ENCODE results near the gene SPPL2B.

The SPPL2B gene

DNA sequence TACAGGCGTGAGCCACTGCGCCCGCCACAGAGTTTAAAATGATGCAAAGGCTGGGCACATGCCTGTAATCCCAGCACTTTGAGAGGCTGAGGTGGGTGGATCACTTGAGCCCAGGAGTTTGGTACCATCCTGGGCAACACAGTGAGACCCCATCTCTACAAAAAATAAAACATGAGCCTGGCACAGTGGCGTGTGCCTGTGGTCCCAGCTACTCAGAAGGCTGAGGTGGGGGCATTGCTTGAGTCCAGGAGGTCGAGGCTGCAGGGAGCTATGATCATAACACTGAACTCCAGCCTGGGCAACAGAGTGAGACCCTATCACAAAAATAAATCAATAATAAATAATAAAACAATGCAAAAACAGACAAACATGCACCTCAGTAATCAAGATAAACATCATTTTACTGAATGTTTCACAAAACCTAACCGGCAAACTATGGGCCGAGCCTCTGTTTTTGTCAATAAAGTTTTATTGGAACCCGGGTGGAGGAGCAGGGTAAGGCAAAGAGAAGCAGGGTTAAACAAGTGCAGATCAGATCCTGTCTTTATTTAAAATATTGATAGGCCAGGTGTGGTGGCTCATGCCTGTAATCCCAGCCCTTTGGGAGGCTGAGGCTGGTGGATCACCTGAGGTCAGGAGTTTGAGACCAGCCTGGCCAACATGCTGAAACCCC is 44.5 kb upstream of the SPPL2B start:
- TF ChIP-seq ZNF70 (CRISPR knock-in tag; IDR thresholded peaks at IDR 0.05): no peak
- TF ChIP-seq, protein P1, sequence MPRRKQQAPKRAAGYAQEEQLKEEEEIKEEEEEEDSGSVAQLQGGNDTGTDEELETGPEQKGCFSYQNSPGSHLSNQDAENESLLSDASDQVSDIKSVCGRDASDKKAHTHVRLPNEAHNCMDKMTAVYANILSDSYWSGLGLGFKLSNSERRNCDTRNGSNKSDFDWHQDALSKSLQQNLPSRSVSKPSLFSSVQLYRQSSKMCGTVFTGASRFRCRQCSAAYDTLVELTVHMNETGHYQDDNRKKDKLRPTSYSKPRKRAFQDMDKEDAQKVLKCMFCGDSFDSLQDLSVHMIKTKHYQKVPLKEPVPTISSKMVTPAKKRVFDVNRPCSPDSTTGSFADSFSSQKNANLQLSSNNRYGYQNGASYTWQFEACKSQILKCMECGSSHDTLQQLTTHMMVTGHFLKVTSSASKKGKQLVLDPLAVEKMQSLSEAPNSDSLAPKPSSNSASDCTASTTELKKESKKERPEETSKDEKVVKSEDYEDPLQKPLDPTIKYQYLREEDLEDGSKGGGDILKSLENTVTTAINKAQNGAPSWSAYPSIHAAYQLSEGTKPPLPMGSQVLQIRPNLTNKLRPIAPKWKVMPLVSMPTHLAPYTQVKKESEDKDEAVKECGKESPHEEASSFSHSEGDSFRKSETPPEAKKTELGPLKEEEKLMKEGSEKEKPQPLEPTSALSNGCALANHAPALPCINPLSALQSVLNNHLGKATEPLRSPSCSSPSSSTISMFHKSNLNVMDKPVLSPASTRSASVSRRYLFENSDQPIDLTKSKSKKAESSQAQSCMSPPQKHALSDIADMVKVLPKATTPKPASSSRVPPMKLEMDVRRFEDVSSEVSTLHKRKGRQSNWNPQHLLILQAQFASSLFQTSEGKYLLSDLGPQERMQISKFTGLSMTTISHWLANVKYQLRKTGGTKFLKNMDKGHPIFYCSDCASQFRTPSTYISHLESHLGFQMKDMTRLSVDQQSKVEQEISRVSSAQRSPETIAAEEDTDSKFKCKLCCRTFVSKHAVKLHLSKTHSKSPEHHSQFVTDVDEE (CRISPR knock-in tag; IDR thresholded peaks at IDR 0.05): no peak
- no peak for TF ChIP-seq ISL1 (CRISPR knock-in tag; IDR thresholded peaks at IDR 0.05)
- no peak for TF ChIP-seq GLIS3 (CRISPR knock-in tag; IDR thresholded peaks at IDR 0.05)
- TF ChIP-seq PPARA (CRISPR knock-in tag; IDR thresholded peaks at IDR 0.05; ENCODE audit: borderline replicate concordance): no peak
- TF ChIP-seq, protein P2, sequence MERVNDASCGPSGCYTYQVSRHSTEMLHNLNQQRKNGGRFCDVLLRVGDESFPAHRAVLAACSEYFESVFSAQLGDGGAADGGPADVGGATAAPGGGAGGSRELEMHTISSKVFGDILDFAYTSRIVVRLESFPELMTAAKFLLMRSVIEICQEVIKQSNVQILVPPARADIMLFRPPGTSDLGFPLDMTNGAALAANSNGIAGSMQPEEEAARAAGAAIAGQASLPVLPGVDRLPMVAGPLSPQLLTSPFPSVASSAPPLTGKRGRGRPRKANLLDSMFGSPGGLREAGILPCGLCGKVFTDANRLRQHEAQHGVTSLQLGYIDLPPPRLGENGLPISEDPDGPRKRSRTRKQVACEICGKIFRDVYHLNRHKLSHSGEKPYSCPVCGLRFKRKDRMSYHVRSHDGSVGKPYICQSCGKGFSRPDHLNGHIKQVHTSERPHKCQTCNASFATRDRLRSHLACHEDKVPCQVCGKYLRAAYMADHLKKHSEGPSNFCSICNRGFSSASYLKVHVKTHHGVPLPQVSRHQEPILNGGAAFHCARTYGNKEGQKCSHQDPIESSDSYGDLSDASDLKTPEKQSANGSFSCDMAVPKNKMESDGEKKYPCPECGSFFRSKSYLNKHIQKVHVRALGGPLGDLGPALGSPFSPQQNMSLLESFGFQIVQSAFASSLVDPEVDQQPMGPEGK (CRISPR knock-in tag; IDR thresholded peaks at IDR 0.05; ENCODE audit: borderline replicate concordance): no peak
- TF ChIP-seq, protein P3, sequence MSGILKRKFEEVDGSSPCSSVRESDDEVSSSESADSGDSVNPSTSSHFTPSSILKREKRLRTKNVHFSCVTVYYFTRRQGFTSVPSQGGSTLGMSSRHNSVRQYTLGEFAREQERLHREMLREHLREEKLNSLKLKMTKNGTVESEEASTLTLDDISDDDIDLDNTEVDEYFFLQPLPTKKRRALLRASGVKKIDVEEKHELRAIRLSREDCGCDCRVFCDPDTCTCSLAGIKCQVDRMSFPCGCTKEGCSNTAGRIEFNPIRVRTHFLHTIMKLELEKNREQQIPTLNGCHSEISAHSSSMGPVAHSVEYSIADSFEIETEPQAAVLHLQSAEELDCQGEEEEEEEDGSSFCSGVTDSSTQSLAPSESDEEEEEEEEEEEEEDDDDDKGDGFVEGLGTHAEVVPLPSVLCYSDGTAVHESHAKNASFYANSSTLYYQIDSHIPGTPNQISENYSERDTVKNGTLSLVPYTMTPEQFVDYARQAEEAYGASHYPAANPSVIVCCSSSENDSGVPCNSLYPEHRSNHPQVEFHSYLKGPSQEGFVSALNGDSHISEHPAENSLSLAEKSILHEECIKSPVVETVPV (CRISPR knock-in tag; IDR thresholded peaks at IDR 0.05): no peak
- TF ChIP-seq ZFP30 (CRISPR knock-in tag; IDR thresholded peaks at IDR 0.05): no peak

DNA sequence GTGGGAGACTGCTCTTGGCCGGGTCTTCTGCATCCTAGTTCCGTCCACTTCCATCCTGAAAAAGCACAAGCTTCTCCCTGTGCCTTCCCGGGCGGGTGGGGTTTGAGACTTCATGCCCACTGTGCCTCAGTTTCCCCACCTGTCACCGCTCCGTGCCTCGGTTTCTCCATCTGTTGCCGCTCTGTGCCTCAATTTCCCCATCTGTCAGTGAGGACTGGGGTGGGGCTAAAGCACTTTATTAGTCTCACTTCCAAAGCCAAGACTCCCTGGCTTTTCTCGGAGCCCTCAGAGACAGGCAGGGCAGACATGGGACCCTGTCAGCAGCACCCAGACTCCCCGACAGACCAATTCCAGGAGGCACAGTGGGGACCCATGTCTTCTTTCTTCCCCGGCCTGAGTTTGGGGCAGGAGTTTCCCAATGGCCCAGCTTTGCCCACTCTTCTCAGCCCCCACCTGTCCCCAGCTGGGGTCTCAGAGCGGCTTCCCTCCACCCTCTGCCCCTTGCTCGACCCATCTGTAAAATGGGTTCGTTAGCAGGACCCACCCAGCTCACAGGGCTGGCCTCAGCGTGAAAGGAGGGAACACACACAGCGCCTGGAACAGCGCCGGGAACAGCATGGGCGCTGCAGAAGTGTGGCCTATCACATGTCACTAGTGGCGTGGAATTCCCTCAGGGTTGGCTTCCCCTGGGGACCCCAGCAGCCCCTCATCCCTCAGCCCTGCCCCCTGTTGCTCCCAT is 41.9 kb upstream of the SPPL2B start:
- TF ChIP-seq ISL1 (CRISPR knock-in tag; IDR thresholded peaks at IDR 0.05) (no peak), CSDC2 (CRISPR knock-in tag; IDR thresholded peaks at IDR 0.05) (no peak), ZNF565 (CRISPR knock-in tag; conservative IDR thresholded peaks at IDR 0.05; ENCODE audit: low read depth) (no peak)
- TF ChIP-seq, protein P1 (CRISPR knock-in tag; IDR thresholded peaks at IDR 0.05): no peak
- ATAC-seq: no peak

More for the DNA sequence above, 44.5 kb upstream of the SPPL2B start:
- ATAC-seq: no peak

DNA sequence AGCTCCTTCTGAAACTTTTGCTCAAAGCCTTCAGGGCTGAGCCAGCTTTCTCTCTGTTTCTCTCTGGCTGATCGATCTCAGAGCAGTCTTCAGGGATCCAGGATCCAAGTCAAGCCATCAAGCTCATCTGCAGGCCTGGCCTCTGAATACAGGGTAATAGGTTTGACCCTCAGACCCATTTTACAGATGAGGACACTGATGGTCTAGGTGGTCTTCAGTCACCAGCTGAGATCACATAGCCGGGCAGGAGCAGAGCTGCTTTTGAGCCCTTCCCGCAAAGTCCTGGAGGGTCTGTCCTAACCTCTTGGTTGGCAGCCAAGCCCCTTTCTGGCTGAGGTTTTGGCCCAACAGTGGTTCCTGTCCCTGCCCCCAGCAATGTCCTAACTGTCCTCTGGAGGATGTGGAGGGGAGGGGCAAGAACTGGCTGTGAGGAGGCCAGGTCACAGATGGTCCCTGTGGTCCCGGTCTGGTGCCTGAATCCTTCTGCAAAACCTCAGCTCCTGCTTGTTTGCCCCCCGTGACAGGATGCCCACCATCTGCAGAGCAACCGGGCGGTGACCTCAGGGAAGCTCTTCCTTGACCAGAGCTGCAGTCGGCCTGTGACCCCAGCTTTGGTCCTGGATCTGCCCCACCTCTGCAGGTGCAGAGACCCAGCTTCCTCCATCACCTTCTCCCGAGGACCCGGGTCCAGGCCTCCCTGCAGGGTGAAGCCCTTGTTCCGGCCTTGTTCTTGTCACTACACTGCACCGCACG is 40.7 kb upstream of the SPPL2B start:
- no peak for ATAC-seq

DNA sequence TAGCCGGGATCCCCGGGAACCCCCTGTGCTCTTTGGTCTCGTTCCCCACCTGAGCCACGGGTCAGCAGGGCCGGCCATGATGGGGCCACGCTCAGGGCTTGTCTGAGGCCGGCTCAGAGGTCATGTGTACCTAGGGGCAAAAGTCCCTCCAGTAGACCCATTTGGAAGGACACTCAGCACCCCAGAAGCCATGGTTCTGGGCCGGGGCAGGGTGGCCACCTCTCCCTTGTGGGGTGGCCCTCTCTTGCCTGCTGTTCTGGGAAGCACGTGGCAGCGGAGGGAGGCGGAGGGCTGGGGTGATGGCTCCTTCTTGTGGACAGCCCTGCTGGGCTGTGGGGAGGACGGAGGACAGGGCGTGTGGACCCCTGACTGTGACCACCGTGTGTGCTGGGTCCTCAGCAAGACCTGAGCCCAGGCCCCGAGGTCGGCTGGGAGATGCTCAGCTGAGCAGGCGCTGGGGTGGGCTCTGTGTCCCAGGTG is 40.1 kb upstream of the SPPL2B start:
- TF ChIP-seq ZNF565 (CRISPR knock-in tag; conservative IDR thresholded peaks at IDR 0.05; ENCODE audit: low read depth): no peak
- TF ChIP-seq ZNF70 (CRISPR knock-in tag; IDR thresholded peaks at IDR 0.05): no peak
- TF ChIP-seq ZNF8 (CRISPR knock-in tag; IDR thresholded peaks at IDR 0.05): no peak
- TF ChIP-seq, protein P4, sequence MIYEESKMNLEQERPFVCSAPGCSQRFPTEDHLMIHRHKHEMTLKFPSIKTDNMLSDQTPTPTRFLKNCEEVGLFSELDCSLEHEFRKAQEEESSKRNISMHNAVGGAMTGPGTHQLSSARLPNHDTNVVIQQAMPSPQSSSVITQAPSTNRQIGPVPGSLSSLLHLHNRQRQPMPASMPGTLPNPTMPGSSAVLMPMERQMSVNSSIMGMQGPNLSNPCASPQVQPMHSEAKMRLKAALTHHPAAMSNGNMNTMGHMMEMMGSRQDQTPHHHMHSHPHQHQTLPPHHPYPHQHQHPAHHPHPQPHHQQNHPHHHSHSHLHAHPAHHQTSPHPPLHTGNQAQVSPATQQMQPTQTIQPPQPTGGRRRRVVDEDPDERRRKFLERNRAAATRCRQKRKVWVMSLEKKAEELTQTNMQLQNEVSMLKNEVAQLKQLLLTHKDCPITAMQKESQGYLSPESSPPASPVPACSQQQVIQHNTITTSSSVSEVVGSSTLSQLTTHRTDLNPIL (CRISPR knock-in tag; IDR thresholded peaks at IDR 0.05; ENCODE audit: low read depth): no peak
- TF ChIP-seq, protein P1 (CRISPR knock-in tag; IDR thresholded peaks at IDR 0.05): no peak
- TF ChIP-seq ISL1 (CRISPR knock-in tag; IDR thresholded peaks at IDR 0.05): no peak
- no peak for TF ChIP-seq ZFP3 (CRISPR knock-in tag; IDR thresholded peaks at IDR 0.05)
- no peak for TF ChIP-seq ESRRG (CRISPR knock-in tag; IDR thresholded peaks at IDR 0.05)
- no peak for TF ChIP-seq GLIS3 (CRISPR knock-in tag; IDR thresholded peaks at IDR 0.05)
- no peak for TF ChIP-seq TCF4 (CRISPR knock-in tag; IDR thresholded peaks at IDR 0.05; ENCODE audit: borderline replicate concordance)
- no peak for TF ChIP-seq RARB (CRISPR knock-in tag; IDR thresholded peaks at IDR 0.05)

More for the DNA sequence above, 40.7 kb upstream of the SPPL2B start:
- TF ChIP-seq ZNF565 (CRISPR knock-in tag; conservative IDR thresholded peaks at IDR 0.05; ENCODE audit: low read depth): no peak
- no peak for TF ChIP-seq OSR1 (CRISPR knock-in tag; IDR thresholded peaks at IDR 0.05)
- TF ChIP-seq ISL1 (CRISPR knock-in tag; IDR thresholded peaks at IDR 0.05): no peak
- TF ChIP-seq PPARA (CRISPR knock-in tag; IDR thresholded peaks at IDR 0.05; ENCODE audit: borderline replicate concordance): no peak
- TF ChIP-seq ZC3H10 (CRISPR knock-in tag; IDR thresholded peaks at IDR 0.05): no peak
- no peak for TF ChIP-seq ZFP3 (CRISPR knock-in tag; IDR thresholded peaks at IDR 0.05)

More for the DNA sequence above, 40.1 kb upstream of the SPPL2B start:
- ATAC-seq: no peak

All from SK-N-SH treated with all-trans-retinoic acid at 6 μM for 48 hours (cell line).